Measurements from ENCODE around the gene LSP1. TPM values are rescaled to one million over a fixed set of nuclear protein-coding genes. Genes with fewer than 3 reads are reported as not detected.

LSP1 gene
- total RNA-seq, 2 experiments from 2014 or later: 232 to 303 TPM

GRCh38 chr11:1825785-1826451 lies 27.0 kb upstream of the LSP1 start:
- Histone ChIP-seq H3K79me2 (ENCODE audit: insufficient read depth, low read depth, low read length) (no peaks in the 10 kb centered on the region), H3K9me2 (ENCODE audit: insufficient read depth, low read length) (no peaks in the 10 kb centered on the region), H4K20me1 (ENCODE audit: insufficient read depth, low read length) (no peaks in the 10 kb centered on the region), H3K4me2 (ENCODE audit: low read length) (no peak overlapping the region), H3K4me1 (ENCODE audit: insufficient read depth, low read length, poor library complexity, severe bottlenecking) (no peaks in the 10 kb centered on the region), H2AFZ (ENCODE audit: low read length) (no peak overlapping the region), H3K4me3 (ENCODE audit: low read depth, low read length, poor library complexity, severe bottlenecking) (no peak overlapping the region), H3K27ac (ENCODE audit: low read depth, low read length, poor library complexity, severe bottlenecking) (no peak overlapping the region), H3K9me3 (ENCODE audit: low read length) (no peaks in the 10 kb centered on the region), H3K36me3 (ENCODE audit: insufficient read depth, low read length) (no peaks in the 10 kb centered on the region)
- DNase-seq (ENCODE audit: low spot score): no peak
- POLR2A ChIA-PET: no interaction called here
- TF ChIP-seq CTCF (conservative IDR thresholded peaks at IDR 0.05; ENCODE audit: low read length) (no peak), EZH2phosphoT487 (IDR thresholded peaks at IDR 0.05; ENCODE audit: borderline replicate concordance, low read depth, low read length) (no peak)
- no TSS peak for BruUV-seq (replicated peaks)
- CTCF ChIA-PET (ENCODE audit: unreplicated experiment): interaction anchor here (0.6 kb wide), 1 partner anchor 9 kb away, joined by 6 read pairs; no protein-coding TSS in a partner anchor
- intact Hi-C loops (cut with micrococcal nuclease; ENCODE audit: unreplicated experiment): no loop called here

- BruUV-seq (replicated peaks): no TSS peak
- H3K9me2 ChIP-seq (ENCODE audit: insufficient read depth, low read length): no peaks in the 10 kb centered on the region
- no peaks in the 10 kb centered on the region for H3K4me1 ChIP-seq (ENCODE audit: insufficient read depth, low read length, poor library complexity, severe bottlenecking)
- DNase-seq (ENCODE audit: low spot score): peak; percentile 12
- TF ChIP-seq CTCF (conservative IDR thresholded peaks at IDR 0.05; ENCODE audit: low read length): peak; percentile 54
- no peak for TF ChIP-seq EZH2phosphoT487 (IDR thresholded peaks at IDR 0.05; ENCODE audit: borderline replicate concordance, low read depth, low read length)
- ChIA-PET CTCF (ENCODE audit: unreplicated experiment) (interaction anchor here (0.6 kb wide), 1 partner anchor 9 kb away, joined by 6 read pairs; no protein-coding TSS in a partner anchor), POLR2A (interaction anchor here (0.7 kb wide), 1 partner anchor 34 kb away, joined by 4 read pairs; no protein-coding TSS in a partner anchor)
- no peak overlapping the region for H3K27ac ChIP-seq (ENCODE audit: low read depth, low read length, poor library complexity, severe bottlenecking)
- no peaks in the 10 kb centered on the region for H4K20me1 ChIP-seq (ENCODE audit: insufficient read depth, low read length)
- H3K36me3 ChIP-seq (ENCODE audit: insufficient read depth, low read length): no peaks in the 10 kb centered on the region
- no peaks in the 10 kb centered on the region for H3K79me2 ChIP-seq (ENCODE audit: insufficient read depth, low read depth, low read length)
- no peak overlapping the region for H2AFZ ChIP-seq (ENCODE audit: low read length)
- intact Hi-C loops (cut with micrococcal nuclease; ENCODE audit: unreplicated experiment): no loop called here
- H3K4me3 ChIP-seq (ENCODE audit: low read depth, low read length, poor library complexity, severe bottlenecking): no peak overlapping the region
- H3K4me2 ChIP-seq (ENCODE audit: low read length): no peak overlapping the region
- H3K9me3 ChIP-seq (ENCODE audit: low read length): no peaks in the 10 kb centered on the region
Measured at GRCh38 chr11:1826552-1827094, 26.3 kb upstream of the LSP1 start.
